A673 (cell line): ENCODE results near the gene BLVRA. TPM values are rescaled to one million over a fixed set of nuclear protein-coding genes. Genes with fewer than 3 reads are reported as not detected.
"Not testable (repeated sequence)": the region's sequence is repeated elsewhere in the genome, so short reads cannot be mapped to it uniquely, and the experiment has no call there.

Experiments
- Bru-seq: library from RNA; stranded (reverse); fragments of 400-500 nt; gene quantifications from one replicate; lab custom pipeline; 2021; lab: Mats Ljungman, UMichigan
- BruChase-seq, 2 experiments: library from RNA; stranded (reverse); fragments of 400-500 nt; gene quantifications; one replicate each; lab custom pipeline; 2021; lab: Mats Ljungman, UMichigan
- BruUV-seq: library from RNA; stranded (reverse); fragments of 400-500 nt; replicated peaks from 2 replicates; lab custom pipeline; 2021; lab: Mats Ljungman, UMichigan
- CTCF ChIA-PET: fragments of 300-600 bp; sonication (Branson Sonifier 250); formaldehyde crosslinking; loops from one replicate; lab custom pipeline; 2022; ENCODE audit warnings: antibody characterized with exemption; lab: Charles Lee
- POLR2A ChIA-PET: fragments of 300-600 bp; sonication (Branson Sonifier 250); formaldehyde crosslinking; loops from one replicate; lab custom pipeline; 2022; ENCODE audit warnings: antibody characterized with exemption; ENCODE audit not compliant: low non-redundant PET; lab: Charles Lee
- DNase-seq: peaks from one replicate; pipeline ENCODE4 v3.0.0-alpha.2; 2015; ENCODE audit warnings: low spot score
- H3K27ac ChIP-seq: fragments of 200-600 bp; sonication (generic); 2 replicates; pipeline ENCODE4 v1.5.1; 2016; ENCODE audit warnings: mixed run types, low read depth, mild to moderate bottlenecking, mixed read lengths, antibody characterized with exemption, low read length; ENCODE audit not compliant: poor library complexity, severe bottlenecking
- H3K27me3 ChIP-seq: fragments of 200-600 bp; sonication (generic); replicated peaks from 2 replicates; pipeline ENCODE4 v1.6.1; 2017; ENCODE audit warnings: mixed run types, low read depth, mild to moderate bottlenecking, mixed read lengths, antibody characterized with exemption, low read length; ENCODE audit not compliant: insufficient read depth, poor library complexity
- H3K36me3 ChIP-seq: fragments of 200-600 bp; sonication (generic); 2 replicates; pipeline ENCODE4 v1.6.1; 2016; ENCODE audit warnings: mixed run types, mild to moderate bottlenecking, mixed read lengths, antibody characterized with exemption, low read length; ENCODE audit not compliant: insufficient read depth, poor library complexity, severe bottlenecking
- H3K4me1 ChIP-seq: fragments of 200-600 bp; sonication (generic); 2 replicates; pipeline ENCODE4 v1.6.1; 2017; ENCODE audit warnings: mixed run types, mild to moderate bottlenecking, mixed read lengths, antibody characterized with exemption, low read length; ENCODE audit not compliant: insufficient read depth, poor library complexity, severe bottlenecking
- H3K4me3 ChIP-seq: fragments of 200-600 bp; sonication (generic); 2 replicates; pipeline ENCODE4 v1.5.1; 2016; ENCODE audit warnings: low read depth, mixed run types, mild to moderate bottlenecking, mixed read lengths, low read length; ENCODE audit not compliant: poor library complexity, severe bottlenecking
- H3K9me3 ChIP-seq: fragments of 200-600 bp; sonication (generic); 2 replicates; pipeline ENCODE4 v1.6.1; 2016; ENCODE audit warnings: mixed run types, low read depth, mild to moderate bottlenecking, mixed read lengths, antibody characterized with exemption, low read length; ENCODE audit not compliant: poor library complexity, severe bottlenecking
- EZH2 ChIP-seq: fragments of 200-600 bp; sonication (generic); IDR thresholded peaks from 2 replicates; pipeline ENCODE4 v1.6.1; 2017; ENCODE audit warnings: borderline replicate concordance, low read depth, mild to moderate bottlenecking, mixed read lengths, antibody characterized with exemption, low read length; ENCODE audit not compliant: poor library complexity, severe bottlenecking
- intact Hi-C: fragments of 100-400 bp; cut with micrococcal nuclease; formaldehyde crosslinking; loops from one replicate; pipeline ENCODE4 v1.10.0; 2022; ENCODE audit not compliant: unreplicated experiment
- long read RNA-seq: library from polyadenylated mRNA; stranded (forward); transcript quantifications from one replicate; pipeline ENCODE4 v2.0.0, GENCODE V29; 2022
- total RNA-seq: library from RNA; stranded (reverse); gene quantifications from 2 replicates; pipeline ENCODE4 v1.2.3, GENCODE V29; 2021
- TF ChIP-seq, protein P1 (sequence below): fragments of 300-800, 200-600 bp; sonication (generic); conservative IDR thresholded peaks from 2 replicates; pipeline ENCODE4 v1.5.1; 2017; ENCODE audit warnings: low read depth, mild to moderate bottlenecking, antibody characterized with exemption, low read length, moderate library complexity, mixed read lengths

BLVRA gene, protein sequence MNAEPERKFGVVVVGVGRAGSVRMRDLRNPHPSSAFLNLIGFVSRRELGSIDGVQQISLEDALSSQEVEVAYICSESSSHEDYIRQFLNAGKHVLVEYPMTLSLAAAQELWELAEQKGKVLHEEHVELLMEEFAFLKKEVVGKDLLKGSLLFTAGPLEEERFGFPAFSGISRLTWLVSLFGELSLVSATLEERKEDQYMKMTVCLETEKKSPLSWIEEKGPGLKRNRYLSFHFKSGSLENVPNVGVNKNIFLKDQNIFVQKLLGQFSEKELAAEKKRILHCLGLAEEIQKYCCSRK
- total RNA-seq (20.6 and 27.4 TPM in 2 replicates), Bru-seq, nascent RNA (percentile 53 among the genes with signal in this experiment), BruChase-seq, experiment 1, labeled RNA remaining after a 2-hour chase (percentile 44 among the genes with signal in this experiment), BruChase-seq, experiment 2, labeled RNA remaining after a 6-hour chase (percentile 46 among the genes with signal in this experiment)
- long read RNA-seq, transcript BLVRA-202 (9 exons, 1,161 nt), result minor isoform, 6 of 83 reads
- long read RNA-seq, transcript BLVRA-201 (8 exons, 1,071 nt), result major isoform, 71 of 83 reads
- long read RNA-seq, partial matches to known transcripts, result 2 of 83 reads
- long read RNA-seq, other reads (novel, unspliced or antisense), result 4 of 83 reads

DNA sequence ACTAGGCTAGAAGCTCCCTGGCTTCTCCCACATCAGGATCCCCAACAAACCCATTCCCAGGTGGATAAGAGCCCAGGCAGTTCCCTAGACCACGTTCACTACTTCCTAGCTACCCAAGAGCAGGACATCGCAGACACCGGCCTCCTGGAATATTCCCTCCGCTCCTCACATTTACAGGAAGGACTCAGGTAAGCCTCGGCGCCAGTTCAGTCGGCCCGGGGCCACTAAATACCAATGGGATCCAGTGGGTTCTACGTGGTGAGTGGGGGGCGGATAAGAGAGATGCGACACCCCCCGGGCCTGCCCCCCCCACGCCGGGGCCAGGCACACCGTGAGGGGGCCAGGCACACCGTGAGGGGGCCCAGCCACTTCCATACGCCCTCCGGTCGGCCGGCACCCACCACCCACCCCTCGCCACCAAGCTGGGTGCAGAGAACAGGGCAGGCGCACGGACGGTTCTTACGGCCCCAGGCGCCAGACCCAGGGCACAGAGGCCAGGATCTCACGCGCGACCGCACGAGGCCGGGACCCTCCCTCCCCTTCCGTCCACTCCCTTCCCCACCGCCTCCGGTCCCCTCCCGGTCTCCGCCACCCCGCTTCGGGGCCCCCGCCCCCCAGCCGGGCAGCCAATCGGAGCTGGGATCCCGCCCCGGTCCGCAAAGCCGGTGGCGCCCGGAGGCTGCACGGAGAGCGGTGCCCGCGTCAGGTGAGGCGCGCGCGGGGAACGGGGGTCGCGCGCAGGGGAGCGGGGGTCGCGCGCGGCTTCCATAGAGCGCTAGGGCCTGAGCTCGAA lies at the start of gene BLVRA:
Gene BLVRA, plus strand, starts transcription at position 652 of the 793 bp plus-strand sequence. CDS start 12,479 bp downstream, outside the sequence.
- POLR2A ChIA-PET, result no interaction called here
- TF ChIP-seq, protein P1, sequence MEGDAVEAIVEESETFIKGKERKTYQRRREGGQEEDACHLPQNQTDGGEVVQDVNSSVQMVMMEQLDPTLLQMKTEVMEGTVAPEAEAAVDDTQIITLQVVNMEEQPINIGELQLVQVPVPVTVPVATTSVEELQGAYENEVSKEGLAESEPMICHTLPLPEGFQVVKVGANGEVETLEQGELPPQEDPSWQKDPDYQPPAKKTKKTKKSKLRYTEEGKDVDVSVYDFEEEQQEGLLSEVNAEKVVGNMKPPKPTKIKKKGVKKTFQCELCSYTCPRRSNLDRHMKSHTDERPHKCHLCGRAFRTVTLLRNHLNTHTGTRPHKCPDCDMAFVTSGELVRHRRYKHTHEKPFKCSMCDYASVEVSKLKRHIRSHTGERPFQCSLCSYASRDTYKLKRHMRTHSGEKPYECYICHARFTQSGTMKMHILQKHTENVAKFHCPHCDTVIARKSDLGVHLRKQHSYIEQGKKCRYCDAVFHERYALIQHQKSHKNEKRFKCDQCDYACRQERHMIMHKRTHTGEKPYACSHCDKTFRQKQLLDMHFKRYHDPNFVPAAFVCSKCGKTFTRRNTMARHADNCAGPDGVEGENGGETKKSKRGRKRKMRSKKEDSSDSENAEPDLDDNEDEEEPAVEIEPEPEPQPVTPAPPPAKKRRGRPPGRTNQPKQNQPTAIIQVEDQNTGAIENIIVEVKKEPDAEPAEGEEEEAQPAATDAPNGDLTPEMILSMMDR, result no peak
- TF ChIP-seq EZH2, result no peak
- DNase-seq, result peak; percentile 58
- no peaks in the 10 kb centered on the region for H3K4me1 ChIP-seq
- H3K9me3 ChIP-seq, result no peaks in the 10 kb centered on the region
- H3K4me3 ChIP-seq, result peak within 1 kb of the TSS; percentile 69
- peak within 1 kb of the TSS; percentile 69 for H3K27ac ChIP-seq
- BruUV-seq, result no TSS peak
- no peaks in the 10 kb centered on the region for H3K36me3 ChIP-seq
- CTCF ChIA-PET, result no interaction called here
- no peaks in the 10 kb centered on the region for H3K27me3 ChIP-seq
- intact Hi-C loops, result no loop called here

DNA sequence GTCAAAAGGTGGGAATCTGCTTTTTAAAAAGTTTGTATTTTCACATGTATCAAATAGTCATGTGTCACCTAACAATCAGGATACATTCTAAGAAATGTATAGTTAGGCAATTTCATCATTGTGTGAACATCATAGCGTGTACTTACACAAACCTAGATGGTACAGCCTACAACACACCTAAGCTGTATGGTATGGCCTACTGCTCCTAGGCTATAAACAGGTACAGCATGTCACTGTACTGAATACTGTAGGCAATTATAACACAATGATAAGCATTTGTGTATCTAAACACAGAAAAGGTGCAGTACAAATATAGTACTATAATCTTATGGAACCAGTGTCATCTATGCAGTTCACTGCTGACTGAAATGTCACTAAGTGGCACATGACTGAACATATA lies 47.0 kb upstream of the BLVRA start:
- DNase-seq, result no peak
- no peak overlapping the region for H3K27ac ChIP-seq
- H3K36me3 ChIP-seq, result no peaks in the 10 kb centered on the region
- no peaks in the 10 kb centered on the region for H3K27me3 ChIP-seq
- POLR2A ChIA-PET, result interaction anchor here (0.6 kb wide), 1 partner anchor 110 kb away, joined by 5 read pairs; no protein-coding TSS in a partner anchor
- H3K4me1 ChIP-seq, result no peaks in the 10 kb centered on the region
- CTCF ChIA-PET, result interaction anchor here (1.1 kb wide), 1 partner anchor 12 kb away, joined by 3 read pairs; no protein-coding TSS in a partner anchor
- no TSS peak for BruUV-seq
- H3K4me3 ChIP-seq, result no peak overlapping the region
- TF ChIP-seq EZH2, result no peak
- TF ChIP-seq, protein P1, result no peak
- H3K9me3 ChIP-seq, result peaks cover 3% of the 10 kb centered on the region
- intact Hi-C loops, result no loop called here

DNA sequence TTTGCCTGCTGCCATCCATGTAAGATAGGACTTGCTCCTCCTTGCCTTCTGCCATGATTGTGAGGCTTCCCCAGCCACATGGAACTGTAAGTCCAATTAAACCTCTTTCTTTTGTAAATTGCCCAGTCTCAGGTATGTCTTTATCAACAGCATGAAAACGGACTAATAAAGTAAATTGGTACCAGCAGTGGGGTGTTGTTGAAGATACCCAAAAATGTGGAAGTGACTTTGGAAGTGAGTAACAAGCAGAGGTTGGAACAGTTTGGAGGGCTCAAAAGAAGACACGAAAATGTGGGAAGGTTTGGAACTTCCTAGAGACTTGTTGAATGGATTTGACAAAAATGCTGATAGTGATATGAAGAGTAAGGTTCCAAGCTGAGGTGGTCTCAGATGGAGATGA lies 42.5 kb upstream of the BLVRA start:
- H3K36me3 ChIP-seq, CTCF ChIA-PET, DNase-seq, H3K27ac ChIP-seq, intact Hi-C loops, H3K9me3 ChIP-seq, H3K4me1 ChIP-seq, H3K4me3 ChIP-seq, POLR2A ChIA-PET, H3K27me3 ChIP-seq, BruUV-seq: not testable (repeated sequence)
